Astrocyte (in vitro differentiated cells and primary cell): ENCODE results near the gene NDST4.

Source experiments
- EZH2 ChIP-seq: IDR thresholded peaks from 2 replicates; pipeline ENCODE4 v1.6.1; 2012; ENCODE audit warnings: mild to moderate bottlenecking, low read length, inconsistent platforms; ENCODE audit not compliant: insufficient read depth
- TF ChIP-seq, protein P1 (sequence below): IDR thresholded peaks from 2 replicates; pipeline ENCODE4 v1.5.1; 2011; ENCODE audit warnings: low read depth, mild to moderate bottlenecking, inconsistent platforms, low read length, moderate library complexity; ENCODE audit not compliant: insufficient read depth

DNA sequence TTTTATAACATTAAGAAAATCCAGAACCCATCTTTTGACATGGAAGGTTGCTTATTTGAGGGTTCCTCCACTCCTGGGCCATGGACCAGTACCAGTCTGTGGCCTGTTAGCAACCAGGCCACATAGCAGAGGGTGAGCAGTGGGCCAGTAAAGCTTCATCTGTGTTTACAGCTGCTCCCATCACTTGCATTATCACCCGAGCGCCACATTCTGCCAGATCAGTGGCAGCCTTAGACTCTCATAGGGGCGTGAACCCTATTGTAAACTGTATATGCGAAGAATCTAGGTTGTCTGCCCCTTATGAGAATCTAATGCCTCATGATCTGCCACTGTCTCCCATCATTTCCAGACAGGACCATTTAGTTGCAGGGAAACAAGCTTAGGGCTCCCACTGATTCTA lies 58.6 kb downstream of the NDST4 start:
- TF ChIP-seq, protein P1, sequence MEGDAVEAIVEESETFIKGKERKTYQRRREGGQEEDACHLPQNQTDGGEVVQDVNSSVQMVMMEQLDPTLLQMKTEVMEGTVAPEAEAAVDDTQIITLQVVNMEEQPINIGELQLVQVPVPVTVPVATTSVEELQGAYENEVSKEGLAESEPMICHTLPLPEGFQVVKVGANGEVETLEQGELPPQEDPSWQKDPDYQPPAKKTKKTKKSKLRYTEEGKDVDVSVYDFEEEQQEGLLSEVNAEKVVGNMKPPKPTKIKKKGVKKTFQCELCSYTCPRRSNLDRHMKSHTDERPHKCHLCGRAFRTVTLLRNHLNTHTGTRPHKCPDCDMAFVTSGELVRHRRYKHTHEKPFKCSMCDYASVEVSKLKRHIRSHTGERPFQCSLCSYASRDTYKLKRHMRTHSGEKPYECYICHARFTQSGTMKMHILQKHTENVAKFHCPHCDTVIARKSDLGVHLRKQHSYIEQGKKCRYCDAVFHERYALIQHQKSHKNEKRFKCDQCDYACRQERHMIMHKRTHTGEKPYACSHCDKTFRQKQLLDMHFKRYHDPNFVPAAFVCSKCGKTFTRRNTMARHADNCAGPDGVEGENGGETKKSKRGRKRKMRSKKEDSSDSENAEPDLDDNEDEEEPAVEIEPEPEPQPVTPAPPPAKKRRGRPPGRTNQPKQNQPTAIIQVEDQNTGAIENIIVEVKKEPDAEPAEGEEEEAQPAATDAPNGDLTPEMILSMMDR: no peak
- no peak for TF ChIP-seq EZH2
